GM21723 (cell line): ENCODE data around the gene MVK.
"Not testable (repeated sequence)": the region's sequence is repeated elsewhere in the genome, so short reads cannot be mapped to it uniquely, and the experiment has no call there.

Source experiments
- ATAC-seq: cut with Tn5 transposase; IDR thresholded peaks from one replicate; pipeline ENCODE4 v1.9.1; 2021; ENCODE audit warnings: mild to moderate bottlenecking, moderate library complexity; ENCODE audit not compliant: unreplicated experiment

MVK gene

GRCh38 chr12:109588461-109589239 is 15.1 kb downstream of the MVK start:
- ATAC-seq: no peak

GRCh38 chr12:109589240-109589590 is 15.6 kb downstream of the MVK start:
- ATAC-seq: no peak

- no peak for ATAC-seq
Observed at GRCh38 chr12:109589691-109590245, 16.2 kb downstream of the MVK start.

DNA sequence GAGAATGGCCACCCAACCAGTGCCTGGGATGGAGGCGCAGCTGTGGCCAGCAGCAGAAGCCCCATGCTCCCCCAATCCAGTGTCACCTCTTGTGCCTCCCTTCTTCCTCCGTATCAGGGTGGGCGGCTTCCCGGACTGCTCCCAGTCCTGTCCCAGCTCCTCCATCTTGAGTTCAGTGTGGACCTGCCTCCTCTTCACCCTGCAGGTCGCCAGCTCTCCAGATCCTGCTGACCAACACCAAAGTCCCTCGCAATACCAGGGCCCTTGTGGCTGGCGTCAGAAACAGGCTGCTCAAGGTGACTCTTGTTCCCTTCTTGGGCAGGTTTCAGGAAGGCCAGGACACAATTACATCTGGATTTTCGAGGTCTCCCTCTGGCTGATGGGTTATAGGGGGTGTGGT is 17.0 kb downstream of the MVK start:
- ATAC-seq: no peak

- ATAC-seq: no peak
Observed at GRCh38 chr12:109591041-109591440, 17.4 kb downstream of the MVK start.

DNA sequence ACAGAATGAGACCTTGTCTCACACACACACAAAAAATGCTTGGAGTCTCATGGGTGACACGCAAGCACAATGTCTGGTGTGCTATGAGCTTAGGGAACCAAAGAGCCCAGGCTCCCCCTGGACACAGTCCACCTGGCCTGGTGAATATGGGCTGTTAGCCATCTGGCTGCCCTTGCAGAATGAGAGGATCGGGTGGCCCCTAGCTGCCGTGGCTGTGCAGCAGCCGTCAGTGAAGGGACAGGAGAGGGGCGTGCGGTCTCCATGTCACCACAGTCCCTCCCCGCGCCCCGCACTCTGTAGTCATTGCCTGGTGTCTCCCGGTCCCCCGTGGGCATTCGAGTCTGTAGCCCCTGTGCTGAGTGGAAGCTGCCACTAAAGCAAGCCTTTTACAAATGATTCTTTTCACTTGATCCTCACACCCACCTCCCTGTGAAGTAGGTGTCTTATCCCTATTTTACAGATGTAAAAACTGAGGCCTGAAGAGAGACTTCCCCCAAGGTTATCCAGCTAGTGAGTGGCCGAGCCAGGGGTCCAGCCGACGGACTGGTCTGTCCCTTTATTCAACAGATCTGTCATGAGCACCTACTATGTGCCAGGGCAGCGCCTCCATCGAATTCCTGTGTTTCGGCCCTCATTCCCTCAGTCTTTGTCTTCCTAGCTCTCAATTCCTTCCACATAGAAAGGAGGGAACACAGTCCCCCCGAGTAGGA is 18.8 kb downstream of the MVK start:
- ATAC-seq: no peak

DNA sequence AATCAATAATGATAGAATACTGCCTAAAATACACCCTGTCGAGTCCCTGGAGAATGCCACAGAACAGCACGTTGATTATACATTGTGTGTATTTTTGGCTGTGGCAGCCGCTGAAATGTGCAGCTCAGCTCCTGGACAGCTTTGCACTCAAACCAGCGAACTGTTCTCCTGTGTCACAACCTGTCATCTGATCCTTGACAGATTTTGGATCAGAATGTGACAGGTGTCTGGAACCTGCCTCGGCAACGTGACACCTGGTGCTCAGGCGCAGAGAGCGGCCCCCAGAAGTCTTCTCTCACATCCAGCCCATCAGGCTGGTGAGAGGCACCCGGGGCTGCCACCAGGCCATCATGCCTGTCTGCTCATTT is 19.3 kb downstream of the MVK start:
- ATAC-seq: no peak

DNA sequence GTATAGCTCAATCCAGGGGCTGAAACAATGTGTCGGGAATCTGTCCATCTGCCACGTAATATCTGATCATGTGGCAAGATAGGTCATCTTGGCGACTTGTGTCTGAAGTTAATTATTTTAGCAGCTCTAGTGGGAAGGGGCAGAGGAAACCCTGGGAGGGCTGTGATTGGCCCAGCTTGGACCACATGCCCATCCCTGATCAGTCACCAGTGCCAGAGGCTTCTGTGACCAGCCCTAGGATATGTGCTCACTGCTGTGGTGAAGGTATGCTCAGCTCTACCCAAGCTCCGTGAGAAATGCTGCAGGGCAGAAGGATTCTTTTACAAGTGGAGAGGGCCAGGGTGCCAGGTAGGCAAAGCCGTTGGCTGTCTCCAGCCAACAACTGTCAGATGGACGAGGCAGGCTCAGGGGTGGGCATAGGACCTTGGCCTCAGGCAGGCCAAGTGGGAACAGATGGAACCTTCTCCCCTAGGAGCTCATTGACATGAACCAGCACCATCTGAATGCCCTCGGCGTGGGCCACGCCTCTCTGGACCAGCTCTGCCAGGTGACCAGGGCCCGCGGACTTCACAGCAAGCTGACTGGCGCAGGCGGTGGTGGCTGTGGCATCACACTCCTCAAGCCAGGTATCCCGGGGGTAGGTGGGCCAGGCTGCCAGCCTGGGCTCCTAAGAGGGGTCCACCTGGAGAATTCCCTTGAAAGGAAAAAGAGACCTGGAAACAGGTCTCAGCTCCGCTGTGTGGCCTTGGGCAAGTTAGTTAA is 21.1 kb downstream of the MVK start:
- ATAC-seq: no peak

GRCh38 chr12:109595321-109595902 is 21.8 kb downstream of the MVK start:
- no peak for ATAC-seq

- ATAC-seq: no peak
Observed at GRCh38 chr12:109596418-109597244, 23.0 kb downstream of the MVK start.

DNA sequence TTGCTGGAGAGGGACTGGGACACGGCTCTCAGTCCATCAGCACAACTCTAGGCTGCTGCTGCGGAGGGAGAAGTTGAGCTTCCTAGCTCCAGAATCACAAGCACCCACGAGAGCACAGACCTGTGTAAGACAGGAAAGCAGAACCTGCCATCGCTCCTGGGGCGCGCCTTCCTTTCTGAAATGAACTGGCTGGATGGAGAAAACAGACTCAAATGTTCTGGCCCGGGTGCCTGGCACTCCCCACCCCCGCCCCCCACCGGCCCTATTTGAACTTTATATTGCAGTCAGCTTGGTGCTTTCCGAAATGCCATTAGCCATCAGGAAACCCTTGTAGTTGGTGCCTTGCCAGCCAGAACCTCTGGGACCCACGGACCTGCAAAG is 23.8 kb downstream of the MVK start:
- ATAC-seq: no peak

DNA sequence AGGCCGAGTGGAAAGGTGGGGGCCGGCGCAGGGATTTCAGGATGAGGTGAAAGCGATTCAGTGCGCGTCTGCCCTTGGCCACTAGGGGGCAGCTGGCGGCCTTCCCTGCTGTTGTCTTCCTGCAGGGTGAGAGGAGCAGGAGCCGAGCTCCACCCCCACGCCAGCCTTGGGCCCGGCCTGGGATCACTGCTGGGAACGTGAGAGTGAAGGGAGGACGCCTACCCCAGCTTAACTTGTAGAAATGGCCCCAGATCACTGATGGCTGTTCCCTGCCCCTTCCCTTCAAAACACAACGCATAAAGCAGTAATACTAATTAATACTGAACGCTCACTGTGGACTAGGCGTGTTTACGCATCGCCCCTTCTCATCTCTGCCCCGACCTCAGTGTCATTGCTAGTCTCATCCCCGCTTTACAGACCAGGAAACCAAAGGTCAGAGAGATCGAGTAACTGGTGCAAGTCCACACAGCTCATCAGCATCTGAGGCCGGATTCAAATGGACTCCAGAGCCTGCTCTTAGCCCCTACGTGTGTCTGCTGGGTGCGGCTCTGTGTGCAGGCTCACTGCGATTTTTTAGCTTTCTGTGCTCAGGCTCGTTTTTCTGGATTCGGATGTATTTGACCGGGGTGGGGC is 24.3 kb downstream of the MVK start:
- no peak for ATAC-seq

DNA sequence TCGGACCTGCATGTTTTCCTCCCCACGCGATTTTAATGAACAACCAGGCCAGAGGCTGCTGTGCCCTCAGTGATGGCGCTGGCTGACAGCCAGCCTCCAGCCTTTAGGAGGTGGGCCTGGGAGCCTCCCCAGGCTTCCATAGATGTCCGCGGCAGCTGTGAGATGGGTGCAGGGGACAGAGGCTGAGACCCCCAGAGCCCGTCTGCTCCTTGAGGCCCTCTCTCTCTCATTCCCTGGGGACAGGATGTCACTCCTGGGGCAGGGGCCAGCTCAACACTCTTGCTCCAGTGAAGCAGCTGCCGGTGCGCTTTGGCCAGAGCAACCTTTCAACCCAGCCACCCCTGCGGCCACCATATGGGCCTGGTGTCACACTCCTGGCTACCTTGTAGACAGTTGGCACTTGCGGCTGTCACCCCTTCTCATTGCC is 24.8 kb downstream of the MVK start:
- ATAC-seq: no peak

DNA sequence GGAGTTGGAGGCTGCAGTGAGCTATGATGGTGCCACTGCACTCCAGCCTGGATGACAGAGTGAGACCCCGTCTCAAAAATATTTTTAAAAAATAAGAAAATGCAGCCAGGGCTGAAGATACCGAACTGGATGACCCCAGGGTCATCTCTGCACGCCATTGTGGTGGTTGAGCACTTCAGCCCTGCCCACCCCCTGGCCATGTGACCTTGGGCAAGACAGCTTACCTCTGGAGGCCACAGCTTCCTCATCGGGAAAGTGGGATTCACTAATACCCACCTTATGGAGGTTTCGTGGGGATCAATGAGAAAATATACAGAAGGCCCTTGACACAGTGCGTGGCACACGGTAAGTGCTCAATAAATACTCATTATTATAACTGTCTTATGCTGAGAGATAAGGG is 25.5 kb downstream of the MVK start:
- no peak for ATAC-seq

- no peak for ATAC-seq
Observed at GRCh38 chr12:109600481-109600880, 26.9 kb downstream of the MVK start.

GRCh38 chr12:109600995-109601394 is 27.4 kb downstream of the MVK start:
- ATAC-seq: no peak

DNA sequence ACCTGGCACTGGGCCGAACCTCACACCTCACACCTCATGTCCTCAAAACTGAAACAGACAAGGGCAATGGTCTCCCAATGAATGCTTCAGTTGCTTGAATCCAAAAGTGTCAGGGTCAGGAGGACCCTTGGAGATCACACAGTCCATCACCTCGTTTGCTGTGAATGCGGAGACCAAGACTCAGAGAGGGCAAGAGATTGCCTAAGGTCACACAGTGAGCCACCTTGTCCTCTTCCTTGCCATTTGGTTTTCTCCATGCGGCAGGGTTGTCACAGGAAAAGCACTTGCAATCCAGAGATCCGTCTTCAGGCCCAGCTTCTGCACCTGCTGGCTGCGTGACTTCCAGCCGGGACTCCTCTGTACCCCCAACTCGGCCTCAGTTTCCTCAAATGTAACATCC is 28.0 kb downstream of the MVK start:
- no peak for ATAC-seq

GRCh38 chr12:109602132-109602531 is 28.5 kb downstream of the MVK start:
- not testable (repeated sequence) for ATAC-seq

- ATAC-seq: no peak
Observed at GRCh38 chr12:109604132-109604585, 30.6 kb downstream of the MVK start.

DNA sequence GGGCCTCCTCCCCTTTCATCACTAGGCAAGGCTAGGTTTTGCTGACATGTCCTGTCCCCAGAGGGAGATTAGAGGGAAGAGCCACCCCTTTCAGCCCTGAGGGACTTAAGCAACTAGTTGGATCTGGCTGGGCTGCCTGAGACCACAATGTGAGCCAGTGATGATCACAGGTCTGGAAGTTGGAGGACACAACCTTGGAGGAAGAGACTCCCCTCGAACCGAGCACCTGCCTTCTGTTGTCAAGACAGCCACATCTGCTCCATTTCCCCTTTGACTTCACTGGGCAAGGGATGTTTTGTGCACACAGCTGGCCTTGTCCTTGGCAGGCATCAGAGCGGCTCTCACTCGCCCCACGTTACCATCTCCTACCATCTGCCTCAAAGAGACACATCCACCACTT is 31.4 kb downstream of the MVK start:
- no peak for ATAC-seq
